ENCODE results near the gene CERS6.

CERS6 gene

GRCh38 chr2:168574856-168575630, 119.0 kb downstream of the CERS6 start:
- no peak for DNase-seq

- DNase-seq: no peak
Measured at GRCh38 chr2:168577885-168578284, 121.8 kb downstream of the CERS6 start.

GRCh38 chr2:168583064-168583709, 127.1 kb downstream of the CERS6 start:
- no peak for DNase-seq

- no peak for DNase-seq
Measured at GRCh38 chr2:168583710-168584521, 127.8 kb downstream of the CERS6 start.

GRCh38 chr2:168584911-168585310, 128.8 kb downstream of the CERS6 start:
- DNase-seq: no peak

GRCh38 chr2:168585700-168586099, 129.6 kb downstream of the CERS6 start:
- no peak for DNase-seq

GRCh38 chr2:168587307-168587706, 131.2 kb downstream of the CERS6 start:
- no peak for DNase-seq

GRCh38 chr2:168589236-168590211, 133.5 kb downstream of the CERS6 start:
- DNase-seq: no peak

- DNase-seq: no peak
Measured at GRCh38 chr2:168592181-168592831, 136.2 kb downstream of the CERS6 start.

- DNase-seq: no peak
Measured at GRCh38 chr2:168593713-168594112, 137.6 kb downstream of the CERS6 start.

GRCh38 chr2:168594778-168595177, 138.7 kb downstream of the CERS6 start:
- DNase-seq: no peak

GRCh38 chr2:168596881-168597655, 141.0 kb downstream of the CERS6 start:
- no peak for DNase-seq

GRCh38 chr2:168599738-168600137, 143.7 kb downstream of the CERS6 start:
- DNase-seq: no peak

- no peak for DNase-seq
Measured at GRCh38 chr2:168600949-168601348, 144.9 kb downstream of the CERS6 start.

- no peak for DNase-seq
Measured at GRCh38 chr2:168601741-168602140, 145.7 kb downstream of the CERS6 start.

- no peak for DNase-seq
Measured at GRCh38 chr2:168602379-168602778, 146.3 kb downstream of the CERS6 start.

GRCh38 chr2:168602846-168603401, 146.9 kb downstream of the CERS6 start:
- DNase-seq: no peak

GRCh38 chr2:168603439-168603961, 147.4 kb downstream of the CERS6 start:
- no peak for DNase-seq

- no peak for DNase-seq
Measured at GRCh38 chr2:168604252-168604651, 148.2 kb downstream of the CERS6 start.

GRCh38 chr2:168607992-168608391, 151.9 kb downstream of the CERS6 start:
- DNase-seq: no peak

Data from activated CD8-positive, alpha-beta memory T cell treated with anti-CD3 and anti-CD28 coated beads for 24 hours (primary cell).